Panc1 (cell line): Measurements from ENCODE around the gene LDHAL6A. TPM values are rescaled to one million over a fixed set of nuclear protein-coding genes. Genes with fewer than 3 reads are reported as not detected.

ENCODE experiments used
- ATAC-seq: fragments of 200-7000 bp; cut with Tn5 transposase; 2 replicates; pipeline ENCODE4 v1.9.1; 2020; ENCODE audit warnings: mild to moderate bottlenecking, moderate library complexity
- BruUV-seq: library from RNA; stranded (reverse); fragments of 400-500 nt; replicated peaks from 2 replicates; lab custom pipeline; 2021; lab: Mats Ljungman, UMichigan
- CTCF ChIA-PET: fragments of 300-600 bp; sonication (Branson Sonifier 250); formaldehyde crosslinking; loops from one replicate; lab custom pipeline; 2022; ENCODE audit warnings: antibody characterized with exemption; lab: Charles Lee
- POLR2A ChIA-PET: fragments of 300-600 bp; sonication (Branson Sonifier 250); formaldehyde crosslinking; loops from one replicate; lab custom pipeline; 2022; ENCODE audit warnings: antibody characterized with exemption; lab: Charles Lee
- DNase-seq: peaks from one replicate; pipeline ENCODE4 v3.0.0-alpha.2; 2010; ENCODE audit warnings: low read depth, low spot score
- H3K27ac ChIP-seq: 2 replicates; pipeline ENCODE4 v1.5.1; 2011; ENCODE audit warnings: mild to moderate bottlenecking, low read length, inconsistent platforms
- H3K27me3 ChIP-seq: fragments of 200-500 bp; sonication (Bioruptor generic); 2 replicates; pipeline ENCODE4 v1.6.0; 2014; ENCODE audit warnings: low read length, inconsistent platforms; ENCODE audit not compliant: control insufficient read depth, insufficient read depth
- H3K36me3 ChIP-seq: fragments of 200-500 bp; sonication (Bioruptor generic); 2 replicates; pipeline ENCODE4 v1.5.1; 2014; ENCODE audit warnings: inconsistent platforms, mild to moderate bottlenecking, low read length, moderate library complexity; ENCODE audit not compliant: control insufficient read depth, insufficient read depth
- H3K4me1 ChIP-seq: 2 replicates; pipeline ENCODE4 v1.5.1; 2011; ENCODE audit warnings: inconsistent platforms, mild to moderate bottlenecking, low read length, moderate library complexity; ENCODE audit not compliant: control insufficient read depth, insufficient read depth
- H3K4me3 ChIP-seq, 2 experiments: 2 replicates each; pipeline ENCODE4 v1.5.1; 2011 to 2012; ENCODE audit warnings: low read depth in 2 of 2, low read length in 2 of 2, mild to moderate bottlenecking in 2 of 2, inconsistent platforms in 1 of 2, moderate library complexity in 1 of 2
- H3K9me3 ChIP-seq: fragments of 200-500 bp; sonication (Bioruptor generic); 2 replicates; pipeline ENCODE4 v1.5.1; 2014; ENCODE audit warnings: low read depth, mild to moderate bottlenecking, inconsistent platforms, low read length, moderate library complexity; ENCODE audit not compliant: control insufficient read depth, insufficient read depth
- CTCF ChIP-seq: fragments of 450-650 bp; IDR thresholded peaks from 2 replicates; pipeline ENCODE4 v1.5.1; 2017; ENCODE audit warnings: mild to moderate bottlenecking
- POLR2AphosphoS5 ChIP-seq: IDR thresholded peaks from 2 replicates; pipeline ENCODE4 v1.6.1; 2012; ENCODE audit warnings: mild to moderate bottlenecking, low read depth, low read length, moderate library complexity
- REST ChIP-seq, 2 experiments: IDR thresholded peaks; 2 replicates each; pipeline ENCODE4 v1.6.1; 2011 to 2012; ENCODE audit warnings: low read depth in 2 of 2, control low read depth in 1 of 2, low read length in 1 of 2, mild to moderate bottlenecking in 1 of 2, moderate library complexity in 1 of 2; ENCODE audit not compliant: insufficient read depth in 1 of 2
- SIN3A ChIP-seq: IDR thresholded peaks from 2 replicates; pipeline ENCODE4 v1.6.1; 2012; ENCODE audit warnings: low read depth, mild to moderate bottlenecking, low read length, moderate library complexity, borderline replicate concordance; ENCODE audit not compliant: insufficient read depth
- TCF7L2 ChIP-seq: IDR thresholded peaks from 2 replicates; pipeline ENCODE4 v1.6.1; 2011; ENCODE audit warnings: mild to moderate bottlenecking, low read depth, low read length, inconsistent platforms
- in situ Hi-C: cut with HindIII; loops from 2 replicates; pipeline ENCODE4 v1.10.0; 2016; ENCODE audit warnings: low sequenced_read_pairs, low pct_unique_long_range_greater_than_20kb
- intact Hi-C: fragments of 100-400 bp; cut with micrococcal nuclease; formaldehyde crosslinking; loops from one replicate; pipeline ENCODE4 v1.10.0; 2022; ENCODE audit not compliant: unreplicated experiment
- total RNA-seq: library from RNA; stranded (reverse); gene quantifications from one replicate; pipeline ENCODE4 v1.2.1, GENCODE V29; 2021; ENCODE audit not compliant: unreplicated experiment

Gene LDHAL6A
- total RNA-seq, 1 experiment from 2014 or later: not detected

GRCh38 chr11:18526521-18527296 is 71.1 kb downstream of the LDHAL6A start, which contains the start of gene TSG101:
Gene TSG101, minus strand, starts transcription at chr11:18526942. Its CDS starts 126 bp downstream, at chr11:18526816.
- BruUV-seq: no TSS peak
- intact Hi-C loops (no loop called here), in situ Hi-C loops (no loop called here)
- peaks cover 22% of the 10 kb centered on the region for H3K4me1 ChIP-seq
- H3K36me3 ChIP-seq: peaks cover 3% of the 10 kb centered on the region
- TF ChIP-seq TCF7L2: no peak
- no peak for TF ChIP-seq CTCF
- TF ChIP-seq SIN3A: peak; percentile 67; the same call in 1 of the 2 replicates
- peak; percentile 97 for TF ChIP-seq POLR2AphosphoS5
- TF ChIP-seq REST (IDR thresholded peaks at IDR 0.05; ENCODE audit: insufficient read depth in 1 of 2, low read depth in 2 of 2, low read length in 1 of 2): 0 out of 4 replicates have a peak, but pooled peaks of 1 of the 2 experiments have one; percentile 68
- no peaks in the 10 kb centered on the region for H3K9me3 ChIP-seq
- POLR2A ChIA-PET: interaction anchor here (0.6 to 1.3 kb wide), 5 partner anchors 10 to 274 kb away, joined by 3 to 6 read pairs (median 4); no protein-coding TSS in a partner anchor
- DNase-seq (peak; percentile 81), ATAC-seq (peak; percentile 99)
- no peaks in the 10 kb centered on the region for H3K27me3 ChIP-seq
- H3K4me3 ChIP-seq: peak within 1 kb of the TSS; percentile 89 to 96
- CTCF ChIA-PET: interaction anchor here (0.7 to 1.1 kb wide), 2 partner anchors 53 to 499 kb away, joined by 4 to 5 read pairs; no protein-coding TSS in a partner anchor
- peak within 1 kb of the TSS; percentile 92 for H3K27ac ChIP-seq

GRCh38 chr11:18527512-18527911 is 71.9 kb downstream of the LDHAL6A start:
- BruUV-seq: no TSS peak
- POLR2A ChIA-PET: interaction anchor here (0.7 to 1.3 kb wide), 2 partner anchors 37 to 127 kb away, joined by 3 to 4 read pairs; no protein-coding TSS in a partner anchor
- ATAC-seq (no peak; the same call in 1 of the 2 replicates), DNase-seq (peak; percentile 35)
- H3K27me3 ChIP-seq: no peaks in the 10 kb centered on the region
- CTCF ChIA-PET: interaction anchor here (0.7 to 1.1 kb wide), 2 partner anchors 52 to 240 kb away, joined by 5 to 7 read pairs; no protein-coding TSS in a partner anchor
- peak overlapping the region; percentile 92 for H3K27ac ChIP-seq
- no peaks in the 10 kb centered on the region for H3K9me3 ChIP-seq
- no peak for TF ChIP-seq POLR2AphosphoS5
- no peak for TF ChIP-seq SIN3A
- no peak for TF ChIP-seq REST (IDR thresholded peaks at IDR 0.05; ENCODE audit: insufficient read depth in 1 of 2, low read depth in 2 of 2, low read length in 1 of 2)
- no peak for TF ChIP-seq CTCF
- TF ChIP-seq TCF7L2: no peak
- peak overlapping the region; percentile 89 to 96 for H3K4me3 ChIP-seq
- H3K36me3 ChIP-seq: peaks cover 3% of the 10 kb centered on the region
- in situ Hi-C loops: no loop called here
- intact Hi-C loops: no loop called here
- peaks cover 22% of the 10 kb centered on the region for H3K4me1 ChIP-seq
